NCI-H1105 treated with DMSO at 0.1 percent for 48 hours (cell line): ENCODE measurements around the gene LRRTM3.

Experiments used
- DNase-seq: peaks from one replicate; lab custom pipeline; 2025; lab: John Stamatoyannopoulos, UW

The LRRTM3 gene

DNA sequence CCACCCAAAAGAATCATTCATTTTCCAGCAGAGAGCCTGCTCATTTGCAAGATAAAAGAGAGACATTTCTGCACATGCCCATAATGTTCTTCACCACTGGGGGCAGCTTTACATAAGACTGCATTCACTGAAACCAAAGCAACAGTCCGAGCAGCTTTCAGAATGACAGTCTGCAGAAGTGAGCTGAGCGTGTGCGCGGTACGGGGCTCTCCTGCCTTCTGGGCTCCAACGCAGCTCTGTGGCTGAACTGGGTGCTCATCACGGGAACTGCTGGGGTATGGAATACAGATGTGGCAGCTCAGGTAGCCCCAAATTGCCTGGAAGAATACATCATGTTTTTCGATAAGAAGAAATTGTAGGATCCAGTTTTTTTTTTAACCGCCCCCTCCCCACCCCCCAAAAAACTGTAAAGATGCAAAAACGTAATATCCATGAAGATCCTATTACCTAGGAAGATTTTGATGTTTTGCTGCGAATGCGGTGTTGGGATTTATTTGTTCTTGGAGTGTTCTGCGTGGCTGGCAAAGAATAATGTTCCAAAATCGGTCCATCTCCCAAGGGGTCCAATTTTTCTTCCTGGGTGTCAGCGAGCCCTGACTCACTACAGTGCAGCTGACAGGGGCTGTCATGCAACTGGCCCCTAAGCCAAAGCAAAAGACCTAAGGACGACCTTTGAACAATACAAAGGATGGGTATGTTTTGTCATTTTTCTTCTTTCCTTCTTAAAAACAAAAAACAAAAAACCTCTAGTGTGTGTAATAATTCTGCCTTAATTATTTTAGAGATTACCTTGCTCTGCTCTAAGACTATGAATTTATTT lies at the start of gene LRRTM3:
Gene LRRTM3, plus strand, starts transcription at position 141 of the 820 bp plus-strand sequence.
- DNase-seq: peak; percentile 28

DNA sequence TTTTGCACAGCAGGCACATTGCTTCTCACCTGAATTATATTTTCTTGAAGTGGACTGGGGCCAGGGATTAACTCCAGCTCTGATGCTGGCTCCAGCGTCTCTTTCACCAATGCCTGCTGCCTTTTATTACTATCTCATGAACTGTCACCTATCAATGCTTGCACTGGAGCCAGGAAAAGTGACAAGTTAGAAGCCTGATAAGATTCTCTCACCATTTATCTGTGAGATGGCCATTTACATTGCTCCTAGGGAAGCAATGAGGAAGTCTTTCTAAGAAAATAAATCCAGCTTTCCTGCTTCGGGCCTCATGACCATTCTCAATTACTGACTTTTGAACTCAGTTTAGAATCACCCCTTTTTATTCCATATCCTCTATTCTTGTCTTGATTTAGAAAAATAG lies 48.5 kb upstream of the LRRTM3 start:
- no peak for DNase-seq

DNA sequence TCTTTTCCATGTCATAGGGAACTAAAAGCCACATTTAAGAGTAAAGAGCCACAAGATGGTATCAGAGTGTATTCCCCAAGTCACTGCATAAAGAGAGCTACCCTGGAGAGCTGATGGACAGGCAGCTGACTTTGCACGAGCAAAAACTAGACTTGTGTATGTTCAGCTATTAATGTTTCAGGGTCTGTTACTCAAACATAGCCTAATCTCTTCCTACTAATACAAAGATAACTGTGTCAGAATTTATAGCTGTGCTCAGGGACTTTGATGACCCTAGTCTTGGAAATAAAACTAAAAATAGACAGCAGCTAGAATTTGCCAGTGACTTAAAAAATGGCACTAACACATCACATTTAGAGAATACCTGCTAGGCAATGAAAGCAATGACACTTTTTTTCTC lies 45.5 kb upstream of the LRRTM3 start:
- DNase-seq: no peak

DNA sequence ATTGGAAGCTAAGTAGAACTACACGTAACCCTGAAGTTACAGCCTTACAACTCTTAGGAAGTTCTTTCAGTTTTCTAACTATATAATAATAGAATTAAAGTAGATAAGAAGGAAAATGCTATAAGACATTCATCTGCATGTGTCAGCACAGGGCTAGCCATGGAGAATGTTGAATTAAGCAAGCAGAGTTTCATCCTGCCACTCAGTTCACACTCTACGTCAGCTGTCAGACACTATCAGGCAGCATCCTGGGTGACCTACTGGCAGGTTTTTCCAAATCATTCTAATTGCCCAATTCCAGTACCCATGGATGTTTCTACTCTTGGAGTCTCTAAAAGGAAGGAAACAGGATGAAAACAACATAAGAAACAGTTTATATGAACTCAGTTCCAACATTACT lies 45.0 kb upstream of the LRRTM3 start:
- DNase-seq: no peak

DNA sequence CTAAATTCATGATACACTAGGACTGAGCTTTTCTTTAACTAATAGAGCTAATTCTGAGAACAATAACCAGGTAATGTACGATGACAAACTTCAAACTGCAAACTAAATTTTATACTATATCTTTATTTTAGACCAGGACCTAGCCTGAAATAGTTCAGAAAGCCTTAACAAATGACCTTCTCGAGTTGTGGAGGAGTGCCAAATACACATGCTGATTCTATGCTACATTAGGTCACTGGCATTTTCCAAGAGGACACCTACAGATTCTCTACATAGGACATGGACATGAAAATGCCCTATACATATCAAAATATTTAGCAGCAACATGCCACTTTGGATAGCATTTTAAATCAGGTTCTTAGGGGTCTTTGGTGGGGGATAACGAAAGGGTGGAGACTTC lies 44.0 kb upstream of the LRRTM3 start:
- DNase-seq: no peak

DNA sequence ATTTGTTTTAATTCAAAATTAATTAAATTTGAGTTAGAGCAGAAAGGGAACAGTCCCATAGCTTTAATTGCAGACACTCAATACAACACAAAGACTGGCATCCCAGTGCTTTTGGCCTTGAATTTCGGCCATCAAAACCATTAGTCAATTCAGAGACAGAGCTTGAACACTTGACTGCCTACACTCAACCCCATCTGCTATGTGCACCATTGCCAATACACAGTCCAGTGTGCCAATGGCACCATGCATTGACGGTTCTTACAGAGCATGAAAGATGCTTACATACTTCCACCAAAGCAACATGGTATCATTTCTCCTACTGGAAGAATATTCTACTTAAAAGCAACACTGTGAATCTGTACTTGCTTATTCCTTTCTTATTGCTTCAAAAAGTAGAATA lies 43.6 kb upstream of the LRRTM3 start:
- no peak for DNase-seq

DNA sequence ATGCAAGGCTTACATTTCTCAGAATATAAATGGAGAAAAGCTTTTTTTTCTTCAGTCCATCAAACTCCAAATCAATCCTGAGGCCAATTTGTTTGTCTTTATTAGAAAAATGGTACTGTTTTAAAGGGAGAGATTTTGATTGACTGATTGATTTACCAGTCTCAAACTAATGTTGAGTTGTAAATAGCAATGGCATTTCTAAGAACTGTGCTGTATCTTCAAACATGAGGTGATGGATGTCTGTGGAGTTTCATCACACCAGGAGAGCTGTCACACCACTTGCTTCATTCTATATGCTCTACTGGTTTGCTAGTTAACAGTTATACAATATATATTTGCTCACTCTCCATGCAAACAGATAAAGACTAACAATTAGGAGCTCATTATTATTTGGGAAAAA lies 39.0 kb upstream of the LRRTM3 start:
- DNase-seq: no peak

DNA sequence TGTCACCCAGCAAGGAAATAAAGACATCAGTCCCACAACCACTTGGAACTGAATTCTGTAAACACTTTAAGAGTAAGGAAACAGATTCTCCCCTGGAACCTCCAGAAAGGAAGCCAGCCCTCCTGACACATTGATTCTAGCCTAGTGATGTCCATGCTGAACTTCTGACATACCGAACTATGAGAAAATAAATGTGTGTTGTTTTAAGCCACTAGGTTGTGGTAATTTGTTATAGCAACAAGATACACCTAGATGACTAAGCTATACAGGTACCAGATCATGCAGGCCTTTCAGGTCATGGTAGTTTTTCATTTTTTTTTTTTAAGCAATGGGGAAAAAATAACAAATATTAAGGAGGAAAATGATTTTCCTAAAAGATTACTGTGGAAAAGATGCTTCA lies 37.6 kb upstream of the LRRTM3 start:
- no peak for DNase-seq

DNA sequence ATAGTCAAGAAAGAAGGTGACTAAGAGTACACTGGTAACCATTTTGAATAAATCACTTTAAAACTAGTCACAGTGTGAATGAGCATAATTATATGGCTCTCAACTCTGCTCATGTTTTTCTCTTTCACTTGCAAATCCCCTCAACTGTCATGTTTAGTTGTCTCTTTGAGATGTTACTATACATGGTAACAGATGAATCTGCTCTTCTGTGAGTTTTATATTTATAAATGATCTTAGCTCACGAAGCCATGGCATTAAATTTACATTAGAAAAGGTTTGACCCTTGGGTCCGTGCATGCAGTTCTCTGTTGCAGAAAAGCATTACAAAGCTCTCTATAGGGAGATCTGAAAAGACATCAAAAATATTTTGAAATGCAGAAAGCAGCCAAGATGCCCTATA lies 33.0 kb upstream of the LRRTM3 start:
- no peak for DNase-seq

DNA sequence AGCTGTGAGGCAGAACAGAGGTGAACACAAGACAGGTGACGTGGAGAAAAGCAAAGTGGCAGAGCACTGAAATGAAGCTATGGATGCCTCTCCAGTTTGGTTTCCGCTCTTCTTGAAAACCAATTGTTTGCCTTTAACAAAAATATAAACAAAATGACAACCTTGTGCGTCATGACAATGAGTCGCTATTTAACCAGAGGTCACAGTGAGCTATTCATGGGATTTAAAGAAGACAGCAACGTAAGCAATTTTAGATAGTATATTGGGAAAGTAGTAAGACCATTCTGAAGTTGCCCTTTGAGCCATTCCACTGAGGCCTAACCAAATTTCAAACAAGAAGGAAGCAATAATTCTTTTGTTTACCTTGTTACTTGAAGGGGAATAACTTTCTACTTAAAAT lies 15.2 kb upstream of the LRRTM3 start:
- DNase-seq: no peak

DNA sequence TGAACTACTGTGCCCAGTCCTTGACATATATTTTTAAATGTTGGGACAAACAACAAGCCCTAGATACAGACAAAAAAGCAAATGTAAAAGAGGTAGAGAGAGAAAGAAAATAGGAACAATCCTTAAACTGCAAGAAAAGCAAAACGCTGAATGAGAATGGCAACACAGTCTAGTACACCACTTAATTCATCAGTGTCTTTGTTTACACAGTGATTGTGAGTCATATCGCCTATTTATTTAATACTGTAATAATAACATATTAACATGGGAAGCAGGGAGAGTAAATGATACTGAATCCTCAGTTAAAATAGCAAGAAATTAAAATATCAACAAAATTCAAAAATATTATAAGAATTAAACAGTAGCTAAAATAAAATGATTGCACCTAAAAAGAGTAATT lies 9.8 kb upstream of the LRRTM3 start:
- DNase-seq: no peak

DNA sequence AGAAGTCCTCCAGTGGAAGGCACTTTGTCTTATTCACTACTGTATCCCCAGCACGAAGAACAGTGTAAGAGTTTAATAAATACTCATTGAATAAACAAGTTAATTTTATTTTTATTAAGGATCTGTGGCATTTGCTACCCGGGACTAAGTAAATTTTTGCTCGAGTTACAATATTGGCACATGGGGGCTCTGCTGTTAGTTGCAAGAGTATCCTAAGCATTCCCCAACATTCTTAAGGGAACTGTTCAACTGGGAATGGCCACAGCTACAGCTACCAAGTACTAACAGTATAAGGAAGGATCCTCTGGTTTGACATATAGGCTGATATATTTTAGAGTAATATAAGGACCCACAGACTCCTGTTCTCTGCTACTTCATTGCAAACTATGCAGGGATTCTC lies 8.7 kb upstream of the LRRTM3 start:
- no peak for DNase-seq

DNA sequence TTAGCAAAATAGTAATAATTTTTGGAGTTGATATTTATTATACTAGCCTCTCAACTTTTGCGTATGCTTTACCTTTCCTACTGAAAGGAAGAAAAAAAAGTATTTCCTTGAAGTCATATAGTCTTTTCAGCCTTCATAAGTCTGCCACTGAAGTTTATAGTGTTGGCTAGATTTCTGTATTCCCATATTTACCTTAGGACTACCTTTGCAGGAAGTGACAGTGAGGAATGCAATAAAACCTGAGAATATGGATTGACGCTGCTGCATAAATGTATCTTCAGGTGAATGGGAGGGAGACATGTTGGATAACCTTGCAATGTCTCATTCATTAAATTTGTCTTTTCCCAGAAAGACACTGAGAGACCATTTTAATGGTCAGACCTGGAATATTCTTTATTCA lies 6.6 kb upstream of the LRRTM3 start:
- DNase-seq: no peak

DNA sequence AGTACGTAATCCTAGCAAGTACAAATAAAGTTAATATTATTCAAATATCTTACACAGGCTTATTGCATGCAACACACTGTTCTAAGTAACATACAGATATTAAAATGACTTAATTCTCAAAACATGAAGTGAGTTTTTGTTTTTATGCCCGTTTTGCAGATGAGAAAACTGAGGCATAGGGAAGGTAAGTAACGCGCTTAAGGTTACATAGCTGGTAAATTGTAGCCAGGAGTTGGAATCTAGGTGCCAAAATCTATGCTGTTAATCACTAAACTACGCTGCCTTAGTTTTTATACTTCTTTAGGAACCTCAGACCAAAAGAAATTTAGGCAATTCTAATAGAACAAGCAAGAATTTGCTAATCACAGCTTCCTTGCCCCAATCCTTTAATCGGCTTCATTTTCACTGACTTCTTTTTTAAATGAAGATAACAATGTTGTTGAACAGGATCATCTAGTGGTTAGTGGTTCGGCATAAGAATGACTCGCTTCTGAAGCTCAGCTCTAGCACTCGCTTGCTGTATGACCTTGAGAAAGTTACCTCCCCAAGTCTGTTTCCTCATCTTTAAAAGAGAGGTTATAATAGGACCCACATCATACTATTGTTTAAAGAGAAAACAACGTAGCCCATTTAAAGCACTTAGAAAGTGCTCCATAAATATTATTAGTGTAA lies 1.0 kb upstream of the LRRTM3 start:
- no peak for DNase-seq

DNA sequence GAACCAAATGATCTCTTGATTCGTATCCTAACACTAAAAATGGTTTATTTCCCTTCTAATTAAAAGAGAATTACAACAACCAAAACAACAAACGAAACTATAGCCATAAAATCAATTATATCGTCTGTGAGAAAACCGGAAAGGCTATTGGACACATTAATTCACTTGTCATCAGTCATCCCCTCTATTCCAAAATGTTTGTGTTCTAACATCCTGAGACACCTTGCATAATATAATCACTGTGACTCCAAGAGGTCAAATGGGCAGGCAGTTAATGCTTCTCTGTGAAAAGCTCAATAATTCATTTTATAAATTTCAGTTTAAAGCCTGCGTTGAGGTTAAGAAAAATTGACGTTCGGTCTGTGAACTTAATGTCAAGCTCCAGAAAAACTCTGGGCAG lies 463 bp upstream of the LRRTM3 start:
- DNase-seq: no peak

DNA sequence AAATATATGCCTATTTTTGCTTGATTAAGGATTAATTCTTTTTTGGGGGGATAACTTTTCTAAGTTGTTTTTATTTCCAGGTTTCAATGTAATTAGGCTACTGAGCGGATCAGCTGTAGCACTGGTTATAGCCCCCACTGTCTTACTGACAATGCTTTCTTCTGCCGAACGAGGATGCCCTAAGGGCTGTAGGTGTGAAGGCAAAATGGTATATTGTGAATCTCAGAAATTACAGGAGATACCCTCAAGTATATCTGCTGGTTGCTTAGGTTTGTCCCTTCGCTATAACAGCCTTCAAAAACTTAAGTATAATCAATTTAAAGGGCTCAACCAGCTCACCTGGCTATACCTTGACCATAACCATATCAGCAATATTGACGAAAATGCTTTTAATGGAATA lies 1.0 kb downstream of the LRRTM3 start:
- DNase-seq: no peak

DNA sequence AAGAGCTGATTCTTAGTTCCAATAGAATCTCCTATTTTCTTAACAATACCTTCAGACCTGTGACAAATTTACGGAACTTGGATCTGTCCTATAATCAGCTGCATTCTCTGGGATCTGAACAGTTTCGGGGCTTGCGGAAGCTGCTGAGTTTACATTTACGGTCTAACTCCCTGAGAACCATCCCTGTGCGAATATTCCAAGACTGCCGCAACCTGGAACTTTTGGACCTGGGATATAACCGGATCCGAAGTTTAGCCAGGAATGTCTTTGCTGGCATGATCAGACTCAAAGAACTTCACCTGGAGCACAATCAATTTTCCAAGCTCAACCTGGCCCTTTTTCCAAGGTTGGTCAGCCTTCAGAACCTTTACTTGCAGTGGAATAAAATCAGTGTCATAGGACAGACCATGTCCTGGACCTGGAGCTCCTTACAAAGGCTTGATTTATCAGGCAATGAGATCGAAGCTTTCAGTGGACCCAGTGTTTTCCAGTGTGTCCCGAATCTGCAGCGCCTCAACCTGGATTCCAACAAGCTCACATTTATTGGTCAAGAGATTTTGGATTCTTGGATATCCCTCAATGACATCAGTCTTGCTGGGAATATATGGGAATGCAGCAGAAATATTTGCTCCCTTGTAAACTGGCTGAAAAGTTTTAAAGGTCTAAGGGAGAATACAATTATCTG lies 1.6 kb downstream of the LRRTM3 start:
- no peak for DNase-seq

DNA sequence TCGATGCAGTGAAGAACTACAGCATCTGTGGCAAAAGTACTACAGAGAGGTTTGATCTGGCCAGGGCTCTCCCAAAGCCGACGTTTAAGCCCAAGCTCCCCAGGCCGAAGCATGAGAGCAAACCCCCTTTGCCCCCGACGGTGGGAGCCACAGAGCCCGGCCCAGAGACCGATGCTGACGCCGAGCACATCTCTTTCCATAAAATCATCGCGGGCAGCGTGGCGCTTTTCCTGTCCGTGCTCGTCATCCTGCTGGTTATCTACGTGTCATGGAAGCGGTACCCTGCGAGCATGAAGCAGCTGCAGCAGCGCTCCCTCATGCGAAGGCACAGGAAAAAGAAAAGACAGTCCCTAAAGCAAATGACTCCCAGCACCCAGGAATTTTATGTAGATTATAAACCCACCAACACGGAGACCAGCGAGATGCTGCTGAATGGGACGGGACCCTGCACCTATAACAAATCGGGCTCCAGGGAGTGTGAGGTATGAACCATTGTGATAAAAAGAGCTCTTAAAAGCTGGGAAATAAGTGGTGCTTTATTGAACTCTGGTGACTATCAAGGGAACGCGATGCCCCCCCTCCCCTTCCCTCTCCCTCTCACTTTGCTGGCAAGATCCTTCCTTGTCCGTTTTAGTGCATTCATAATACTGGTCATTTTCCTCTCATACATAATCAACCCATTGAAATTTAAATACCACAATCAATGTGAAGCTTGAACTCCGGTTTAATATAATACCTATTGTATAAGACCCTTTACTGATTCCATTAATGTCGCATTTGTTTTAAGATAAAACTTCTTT lies 2.3 kb downstream of the LRRTM3 start:
- DNase-seq: no peak

DNA sequence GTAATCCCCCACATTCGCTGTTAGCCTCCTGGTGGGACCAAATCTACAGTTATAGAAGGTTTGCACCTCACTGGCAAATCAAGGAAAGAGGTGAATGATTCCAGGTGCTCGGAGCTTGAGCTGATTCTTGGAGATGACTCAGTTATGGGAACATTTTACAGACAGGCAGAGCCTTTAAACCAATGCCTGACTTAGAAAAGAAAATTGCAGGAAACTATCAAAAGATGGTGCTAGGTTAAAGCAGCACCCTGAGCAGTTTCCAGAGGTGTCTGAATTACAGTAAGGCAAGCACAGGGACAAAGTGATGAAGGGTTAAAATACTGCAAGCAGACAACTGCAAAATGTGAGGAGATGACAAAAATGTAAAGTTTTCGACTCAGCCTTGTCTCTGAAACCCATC lies 2.9 kb downstream of the LRRTM3 start:
- DNase-seq: no peak

DNA sequence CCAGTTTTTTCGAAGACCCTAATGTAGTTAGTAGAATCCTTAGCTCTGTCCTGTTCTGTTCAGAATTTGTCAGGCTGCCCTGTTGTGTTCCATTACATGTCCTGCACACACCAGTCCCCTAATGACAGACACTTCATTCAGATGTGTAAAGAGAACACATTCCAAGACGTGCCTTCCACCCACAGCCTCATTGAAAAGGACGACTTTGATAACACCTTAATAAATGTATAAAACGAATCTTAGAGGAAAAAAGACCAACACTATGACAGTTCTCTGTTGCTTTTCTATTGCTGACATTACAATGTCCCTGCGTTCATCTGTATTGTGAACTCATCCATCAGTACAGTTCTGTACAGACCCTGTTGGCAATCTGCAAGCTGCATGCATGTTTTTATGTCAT lies 3.5 kb downstream of the LRRTM3 start:
- DNase-seq: no peak

DNA sequence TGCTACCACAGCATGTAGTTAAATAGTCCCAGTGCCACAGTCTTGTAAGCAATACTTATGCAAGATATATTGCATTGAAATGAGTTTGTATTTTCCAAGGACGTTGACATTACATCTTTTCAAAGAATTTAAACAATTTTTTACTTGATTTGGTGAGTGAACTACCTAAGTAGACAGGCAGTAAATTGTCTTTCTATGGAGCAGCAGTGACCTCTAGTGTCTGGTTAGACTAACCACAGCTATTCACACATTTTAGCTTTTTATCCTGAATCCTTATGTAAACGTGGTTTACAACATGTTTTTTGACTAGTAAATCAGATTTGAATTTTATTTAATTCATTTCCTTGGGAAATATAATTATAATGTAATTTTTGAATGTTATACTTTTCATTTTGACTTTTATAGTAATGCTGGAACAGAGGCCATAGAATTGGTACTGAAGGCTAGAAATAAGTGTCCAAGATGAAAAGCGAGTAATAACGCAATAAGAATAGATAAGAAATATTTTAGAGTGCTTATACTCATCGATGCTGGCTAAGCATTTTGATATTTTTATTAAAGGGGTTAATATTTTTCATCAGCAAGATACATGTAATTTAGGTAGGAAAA lies 5.6 kb downstream of the LRRTM3 start:
- peak; percentile 14 for DNase-seq

DNA sequence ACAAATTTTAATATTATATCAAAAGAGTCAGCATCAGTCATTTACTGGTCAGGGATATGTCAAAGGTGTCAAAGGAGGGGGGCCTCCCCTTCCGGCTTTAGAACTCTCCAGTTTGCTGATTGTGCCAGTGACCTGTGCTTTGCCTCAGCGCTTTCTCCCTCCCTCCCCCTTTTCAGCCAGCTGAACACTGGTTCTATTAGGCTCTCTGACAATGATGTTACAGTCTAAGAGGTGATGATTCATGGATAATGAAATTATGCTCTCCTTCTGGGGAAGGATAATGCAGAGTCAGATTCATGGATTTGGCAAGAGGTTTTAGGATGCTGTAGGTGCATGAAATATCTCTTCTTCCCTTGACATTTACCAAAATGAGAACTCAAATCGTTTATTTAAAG lies 6.1 kb downstream of the LRRTM3 start:
- DNase-seq: no peak
